ENCODE measurements around the gene PPDPF.

The PPDPF gene

DNA sequence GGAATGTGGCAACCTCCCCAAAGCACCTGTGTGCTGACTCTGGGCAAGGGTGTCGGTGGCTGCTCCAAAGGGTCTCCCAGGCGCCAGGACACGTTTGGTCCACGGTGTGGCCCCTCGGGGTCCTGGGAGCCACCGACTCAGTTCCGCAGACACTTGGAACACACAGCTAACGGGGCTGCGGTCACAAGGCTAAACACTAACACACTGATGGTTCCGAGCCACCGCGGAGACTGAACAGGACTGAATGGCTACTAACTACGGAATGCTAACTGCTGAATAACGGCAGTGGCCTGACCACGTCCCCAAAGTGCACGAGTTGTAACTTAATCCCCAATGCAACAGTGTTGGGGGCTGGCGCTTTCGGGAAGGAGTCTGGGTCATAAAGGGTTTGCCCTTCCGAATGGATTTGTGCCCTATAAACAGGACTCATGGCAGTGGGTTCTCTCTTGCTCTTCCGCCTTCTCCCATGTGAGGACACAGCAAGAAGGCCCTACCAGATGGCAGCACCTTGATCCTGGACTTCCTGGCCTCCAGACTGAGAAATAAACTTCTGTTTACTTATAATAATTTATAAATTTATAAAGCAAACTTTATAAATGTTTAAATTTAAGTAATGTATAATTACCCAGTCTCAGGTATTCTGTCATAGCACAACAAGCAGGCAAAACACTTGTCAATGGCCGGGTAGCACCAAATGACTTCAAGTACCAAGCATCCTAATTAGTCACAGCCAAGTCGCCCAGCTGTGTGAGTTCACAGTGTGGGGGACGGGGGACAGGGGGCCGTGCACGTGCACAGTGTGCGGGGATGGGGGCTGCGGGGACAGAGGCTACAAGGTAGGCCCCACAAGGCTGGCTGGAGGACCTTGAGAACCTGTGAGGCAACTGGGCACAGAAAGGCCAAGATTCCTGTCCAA lies 19.4 kb upstream of the PPDPF start:
- no peak for DNase-seq (ENCODE audit: low read depth)
- TF ChIP-seq, protein P1, sequence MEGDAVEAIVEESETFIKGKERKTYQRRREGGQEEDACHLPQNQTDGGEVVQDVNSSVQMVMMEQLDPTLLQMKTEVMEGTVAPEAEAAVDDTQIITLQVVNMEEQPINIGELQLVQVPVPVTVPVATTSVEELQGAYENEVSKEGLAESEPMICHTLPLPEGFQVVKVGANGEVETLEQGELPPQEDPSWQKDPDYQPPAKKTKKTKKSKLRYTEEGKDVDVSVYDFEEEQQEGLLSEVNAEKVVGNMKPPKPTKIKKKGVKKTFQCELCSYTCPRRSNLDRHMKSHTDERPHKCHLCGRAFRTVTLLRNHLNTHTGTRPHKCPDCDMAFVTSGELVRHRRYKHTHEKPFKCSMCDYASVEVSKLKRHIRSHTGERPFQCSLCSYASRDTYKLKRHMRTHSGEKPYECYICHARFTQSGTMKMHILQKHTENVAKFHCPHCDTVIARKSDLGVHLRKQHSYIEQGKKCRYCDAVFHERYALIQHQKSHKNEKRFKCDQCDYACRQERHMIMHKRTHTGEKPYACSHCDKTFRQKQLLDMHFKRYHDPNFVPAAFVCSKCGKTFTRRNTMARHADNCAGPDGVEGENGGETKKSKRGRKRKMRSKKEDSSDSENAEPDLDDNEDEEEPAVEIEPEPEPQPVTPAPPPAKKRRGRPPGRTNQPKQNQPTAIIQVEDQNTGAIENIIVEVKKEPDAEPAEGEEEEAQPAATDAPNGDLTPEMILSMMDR (IDR thresholded peaks at IDR 0.05; ENCODE audit: insufficient read depth, low read depth, low read length, missing control alignments), result no peak
- H3K4me3 ChIP-seq (ENCODE audit: low read depth, low read length), result no peak overlapping the region

DNA sequence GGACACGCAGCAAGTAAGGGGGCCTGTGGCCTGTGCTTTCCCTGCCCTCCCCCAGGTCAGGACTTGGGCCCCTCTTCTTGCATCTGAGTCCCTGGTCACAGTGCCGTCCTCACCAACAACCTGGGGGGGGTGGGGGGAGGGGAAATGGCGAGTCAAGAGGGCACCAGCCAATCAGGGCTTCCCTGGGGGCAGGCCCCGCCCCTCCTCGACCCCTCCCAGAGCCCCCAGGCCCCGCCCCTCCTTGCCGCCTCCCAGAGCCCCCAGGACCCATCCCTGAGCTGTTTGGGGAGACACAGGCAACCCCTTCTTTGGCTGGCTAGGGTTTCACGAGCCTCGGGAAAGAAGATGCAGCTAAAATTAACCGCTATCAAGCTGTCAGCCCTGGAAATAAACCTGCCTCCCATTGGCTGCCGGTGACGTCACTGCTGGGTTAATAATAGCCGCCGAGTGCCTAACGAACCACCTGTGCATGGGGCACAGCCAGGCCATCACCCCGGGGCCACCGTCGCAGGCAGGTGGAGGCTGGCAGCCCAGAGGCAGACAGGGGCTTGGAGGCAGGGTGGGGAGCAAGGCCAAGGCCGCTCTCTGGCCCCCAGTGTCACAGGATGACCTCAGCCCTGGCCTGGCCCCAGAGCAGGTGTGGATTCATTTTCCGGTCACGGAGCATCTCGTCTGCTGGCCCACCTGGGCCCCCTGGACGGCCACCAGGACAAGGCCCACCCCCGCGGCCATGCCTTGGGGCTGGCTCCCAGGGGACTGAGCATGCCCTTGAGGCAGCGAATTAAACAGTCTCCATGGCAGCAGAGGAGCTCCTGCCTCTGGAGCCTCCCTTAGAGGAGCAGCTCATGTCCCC lies 18.5 kb upstream of the PPDPF start:
- DNase-seq (ENCODE audit: low read depth), result no peak
- no peak overlapping the region for H3K4me3 ChIP-seq (ENCODE audit: low read depth, low read length)
- TF ChIP-seq, protein P1 (IDR thresholded peaks at IDR 0.05; ENCODE audit: insufficient read depth, low read depth, low read length, missing control alignments), result no peak

DNA sequence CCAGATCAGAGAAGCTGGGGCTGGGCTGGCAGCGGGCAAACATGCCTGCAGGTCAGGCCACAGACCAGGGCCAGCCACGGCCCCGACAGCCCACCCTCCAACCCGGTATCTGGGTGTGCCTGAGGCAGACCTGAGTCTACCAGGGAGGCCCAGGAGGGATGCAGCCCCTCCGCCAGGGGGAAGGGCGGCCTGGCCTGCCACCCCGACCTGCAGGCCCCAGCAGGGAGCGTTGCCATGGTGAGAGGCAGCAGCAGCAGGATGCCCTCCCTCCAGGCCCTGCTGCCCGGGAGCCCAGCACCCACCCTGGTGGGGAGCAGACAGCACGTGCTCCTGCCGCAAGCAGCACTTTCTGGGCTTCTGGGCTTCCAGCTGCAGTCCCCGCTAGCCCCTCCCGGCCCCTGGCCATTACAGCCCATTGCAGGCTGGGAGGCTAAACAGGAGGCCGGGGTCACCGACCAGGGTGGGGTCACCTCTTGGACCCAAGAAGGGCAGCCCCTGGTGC lies 17.8 kb upstream of the PPDPF start:
- DNase-seq (ENCODE audit: low read depth), result no peak
- H3K4me3 ChIP-seq (ENCODE audit: low read depth, low read length), result no peak overlapping the region
- TF ChIP-seq, protein P1 (IDR thresholded peaks at IDR 0.05; ENCODE audit: insufficient read depth, low read depth, low read length, missing control alignments), result no peak

DNA sequence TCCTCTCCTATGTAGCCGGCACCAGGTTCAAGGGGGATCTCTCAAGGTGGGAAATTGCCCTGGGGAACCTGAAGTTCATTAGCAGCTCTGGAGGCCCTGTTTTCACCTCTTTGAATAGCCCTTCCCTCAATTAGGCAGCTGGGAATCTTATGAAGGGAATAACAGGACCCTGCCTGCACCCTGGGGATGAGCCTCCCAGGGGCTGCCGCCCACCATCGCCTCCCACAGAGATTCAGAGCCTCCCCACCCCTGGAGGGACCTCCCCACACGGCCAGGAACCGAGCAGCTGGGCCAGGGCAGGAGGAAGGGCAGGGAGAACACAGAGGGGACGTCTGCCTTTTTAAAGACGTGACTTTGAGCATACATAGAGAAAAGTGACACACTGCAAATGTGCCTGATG lies 17.0 kb upstream of the PPDPF start:
- TF ChIP-seq, protein P1 (IDR thresholded peaks at IDR 0.05; ENCODE audit: insufficient read depth, low read depth, low read length, missing control alignments), result no peak
- H3K4me3 ChIP-seq (ENCODE audit: low read depth, low read length), result no peak overlapping the region
- DNase-seq (ENCODE audit: low read depth), result no peak

DNA sequence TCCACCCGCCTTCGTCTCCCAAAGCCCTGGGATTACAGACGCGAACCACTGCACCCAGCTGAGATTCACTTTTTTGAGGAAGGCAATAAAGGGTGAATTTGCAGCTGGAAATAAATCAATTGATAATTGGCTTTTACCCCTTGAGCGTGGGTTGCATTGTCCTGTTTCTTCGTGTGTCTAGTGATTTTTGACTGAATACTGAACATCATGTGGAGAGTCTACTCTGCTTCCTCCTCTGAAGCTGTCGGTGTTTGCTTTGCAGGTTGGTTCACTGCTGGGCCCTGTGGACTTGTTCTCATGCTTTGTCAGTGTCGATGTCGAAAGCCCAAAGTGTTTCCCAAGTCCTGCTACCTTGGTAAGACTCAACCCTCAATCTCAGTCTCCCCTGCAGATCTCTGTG lies 15.9 kb upstream of the PPDPF start:
- TF ChIP-seq, protein P1 (IDR thresholded peaks at IDR 0.05; ENCODE audit: insufficient read depth, low read depth, low read length, missing control alignments), result no peak
- DNase-seq (ENCODE audit: low read depth), result no peak
- no peak overlapping the region for H3K4me3 ChIP-seq (ENCODE audit: low read depth, low read length)

DNA sequence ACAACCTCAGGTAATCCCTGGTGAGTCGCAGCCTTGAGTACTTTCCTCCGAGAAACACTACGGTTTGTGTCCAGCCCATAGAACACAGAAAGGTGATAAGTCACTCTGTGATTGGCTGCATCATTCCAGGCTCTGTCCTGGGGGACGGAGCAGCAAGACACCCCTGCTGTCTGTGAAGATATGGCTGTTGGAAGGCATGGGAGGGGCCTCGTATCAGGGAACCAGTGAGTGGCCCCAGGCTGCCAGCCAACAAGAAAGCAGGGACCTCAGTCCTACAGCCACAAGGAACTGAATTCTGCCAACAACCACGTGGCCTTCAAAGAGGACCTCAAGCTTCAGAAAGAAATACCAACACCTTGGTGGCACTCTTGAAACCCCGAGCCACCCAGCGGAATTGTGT lies 15.3 kb upstream of the PPDPF start:
- no peak overlapping the region for H3K4me3 ChIP-seq (ENCODE audit: low read depth, low read length)
- TF ChIP-seq, protein P1 (IDR thresholded peaks at IDR 0.05; ENCODE audit: insufficient read depth, low read depth, low read length, missing control alignments), result no peak
- DNase-seq (ENCODE audit: low read depth), result no peak
